Right lobe of liver (tissue), 6 donors: ENCODE data around the gene RASA2. TPM values are rescaled to one million over a fixed set of nuclear protein-coding genes. Genes with fewer than 3 reads are reported as not detected.
"Not testable (repeated sequence)": the region's sequence is repeated elsewhere in the genome, so short reads cannot be mapped to it uniquely, and the experiment has no call there.

Experiments
- ATAC-seq, 4 donors: fragments of 200-7000 bp; cut with Tn5 transposase; one replicate each; pipeline ENCODE4 v1.9.1; 2020; ENCODE audit warnings: mild to moderate bottlenecking in 4 of 4, moderate library complexity in 4 of 4
- DNase-seq, 3 donors: peaks; one replicate each; pipeline ENCODE4 v3.0.0-alpha.2; 2020
- H3K27ac ChIP-seq, 3 donors: fragments of 200-600 bp; one replicate each; pipeline ENCODE4 v1.8.0; 2022
- H3K27me3 ChIP-seq, 2 donors: fragments of 200-600 bp; one replicate each; pipeline ENCODE4 v1.8.0; 2022
- H3K36me3 ChIP-seq, 4 donors: fragments of 200-600 bp; sonication (generic) in 1 of 4; one replicate each; pipeline versions ENCODE4 v1.5.1 to v1.8.0; 2017 to 2022; ENCODE audit warnings: control low read depth in 1 of 4
- H3K4me1 ChIP-seq, 4 donors: fragments of 200-600 bp; sonication (generic) in 1 of 4; one replicate each; pipeline versions ENCODE4 v1.5.1 to v1.8.0; 2017 to 2022; ENCODE audit warnings: control low read depth in 1 of 4
- H3K4me3 ChIP-seq, 3 donors: fragments of 200-600 bp; one replicate each; pipeline ENCODE4 v1.8.0; 2022
- H3K9me3 ChIP-seq, 4 donors: fragments of 200-600 bp; sonication (generic) in 1 of 4; one replicate each; pipeline versions ENCODE4 v1.5.1 to v1.8.0; 2017 to 2022; ENCODE audit warnings: control low read depth in 1 of 4
- CTCF ChIP-seq, 4 donors: fragments of 200-600 bp in 3 of 4; fragments of 450-650 bp in 1 of 4; IDR thresholded peaks; one replicate each; pipeline versions ENCODE4 v1.5.1 to v1.8.0; 2016 to 2022; ENCODE audit warnings: antibody characterized with exemption in 4 of 4, mild to moderate bottlenecking in 2 of 4
- POLR2A ChIP-seq: fragments of 450-650 bp; IDR thresholded peaks from one replicate; pipeline ENCODE4 v1.6.1; 2017; ENCODE audit warnings: antibody characterized with exemption, mild to moderate bottlenecking
- WGBS: methylation state at CpG from one replicate; pipeline ENCODE4 v1.1.6; 2018; ENCODE audit warnings: low coverage, low lambda C conversion rate; ENCODE audit not compliant: insufficient coverage; ENCODE audit errors: missing lambda C conversion rate; 5-methylcytosine and 5-hydroxymethylcytosine counted together
- intact Hi-C, 2 donors: fragments of 100-400 bp; cut with DNase I; formaldehyde crosslinking; loops; one replicate each; pipeline versions ENCODE4 v1.11.2 to v1.14.1; 2022
- total RNA-seq, 6 experiments: library from RNA; depleted of rRNA in 2 of 6; stranded (reverse); fragments of >200 nt in 2 of 6; fragmentation: NEBNext Ultra II Directional in 3 of 6; extraction: Animal tissue kit (Norgen Biotek cat#: 25700) in 3 of 6; gene quantifications; one replicate each; pipeline versions ENCODE4 v1.1.0 to v1.2.4, GENCODE V29; 2016 to 2023
- donor health status: DM: no; HTN: yes; CAD: no.
- donor health status: DM: no; HTN: no; CAD: no.
- donor health status: DM: no; HTN: no; CAD: no.
- donor health status: DM: no; HTN: yes; CAD: no.
- donor health status: DM: no; HTN: yes; CAD: no.

Gene RASA2
- total RNA-seq, 6 experiments from 2014 or later, result 3.5 to 7.9 (median 5.5) TPM

- TF ChIP-seq POLR2A, result no peak
- no peak for TF ChIP-seq CTCF (IDR thresholded peaks at IDR 0.05)
- Histone ChIP-seq H3K4me3 (no peak overlapping the region), H3K27ac (no peak overlapping the region), H3K9me3 (no peaks in the 10 kb centered on the region), H3K4me1 (no peaks in the 10 kb centered on the region), H3K36me3 (no peaks in the 10 kb centered on the region), H3K27me3 (no peaks in the 10 kb centered on the region)
- DNase-seq (no peak), ATAC-seq (no peak)
- 53% methylated on average over 3 of the region's 5 CpGs for WGBS
- intact Hi-C loops, result no loop called here
Observed at GRCh38 chr3:141623691-141624090, 136.9 kb downstream of the RASA2 start.

- Histone ChIP-seq H3K27me3 (no peaks in the 10 kb centered on the region), H3K4me3 (no peak overlapping the region), H3K9me3 (no peaks in the 10 kb centered on the region), H3K27ac (no peak overlapping the region), H3K36me3 (no peaks in the 10 kb centered on the region), H3K4me1 (no peaks in the 10 kb centered on the region)
- intact Hi-C loops, result no loop called here
- TF ChIP-seq CTCF (IDR thresholded peaks at IDR 0.05), result no peak
- ATAC-seq, result peak in 1 of 4 donors; percentile 18
- DNase-seq, result no peak
- 35% methylated on average over 3 of the region's 5 CpGs for WGBS
Observed at GRCh38 chr3:141625506-141625905, 138.7 kb downstream of the RASA2 start.

- WGBS, result 40% methylated on average over 4 of the region's 6 CpGs
- H3K27ac ChIP-seq, H3K4me3 ChIP-seq, DNase-seq, intact Hi-C loops, H3K4me1 ChIP-seq, ATAC-seq, H3K36me3 ChIP-seq, H3K9me3 ChIP-seq, H3K27me3 ChIP-seq: not testable (repeated sequence)
Observed at GRCh38 chr3:141628334-141628733, 141.5 kb downstream of the RASA2 start.

- ATAC-seq, H3K9me3 ChIP-seq: not testable (repeated sequence)
Observed at GRCh38 chr3:141628868-141629441, 142.1 kb downstream of the RASA2 start.

GRCh38 chr3:141629976-141630375 lies 143.1 kb downstream of the RASA2 start:
- Histone ChIP-seq H3K27ac (no peak overlapping the region), H3K36me3 (no peaks in the 10 kb centered on the region), H3K4me3 (no peak overlapping the region), H3K27me3 (no peaks in the 10 kb centered on the region), H3K9me3 (no peaks in the 10 kb centered on the region), H3K4me1 (no peaks in the 10 kb centered on the region)
- WGBS, result 26% methylated on average over 8 of the region's 9 CpGs
- TF ChIP-seq CTCF (IDR thresholded peaks at IDR 0.05) (no peak), POLR2A (no peak)
- ATAC-seq (no peak), DNase-seq (no peak)
- intact Hi-C loops, result no loop called here

More at GRCh38 chr3:141628868-141629441, 142.1 kb downstream of the RASA2 start:
- H3K36me3 ChIP-seq, H3K27ac ChIP-seq, intact Hi-C loops, DNase-seq, H3K4me1 ChIP-seq, H3K4me3 ChIP-seq, H3K27me3 ChIP-seq: not testable (repeated sequence)
- 93% methylated on average over 4 of the region's 7 CpGs for WGBS
